AG04450 (cell line): ENCODE measurements around the gene PKP1. TPM values are rescaled to one million over a fixed set of nuclear protein-coding genes. Genes with fewer than 3 reads are reported as not detected.

Experiments used
- CTCF ChIA-PET: fragments of 300-600, 350-600 bp; formaldehyde crosslinking; extraction: SDS; loops from one replicate; lab custom pipeline; 2022; ENCODE audit warnings: antibody characterized with exemption, inconsistent platforms; lab: Charles Lee
- POLR2A ChIA-PET: fragments of 350-600 bp; formaldehyde crosslinking; extraction: SDS; loops from one replicate; lab custom pipeline; 2021; ENCODE audit warnings: antibody characterized with exemption, inconsistent platforms; lab: Yijun Ruan, JAX
- DNase-seq: peaks from one replicate; pipeline ENCODE4 v3.0.0-alpha.2; 2011; ENCODE audit warnings: low read depth, low spot score
- H3K27ac ChIP-seq: one replicate; pipeline ENCODE4 v1.5.1; 2012; ENCODE audit warnings: low read depth, low read length, control low read depth
- H3K27me3 ChIP-seq: one replicate; pipeline ENCODE4 v1.6.0; 2012; ENCODE audit warnings: low read length; ENCODE audit not compliant: control insufficient read depth, insufficient read depth
- H3K4me3 ChIP-seq: 2 replicates; pipeline ENCODE4 v1.5.1; 2011; ENCODE audit warnings: mild to moderate bottlenecking, low read depth, low read length, control low read depth
- H3K9me3 ChIP-seq: 2 replicates; pipeline ENCODE4 v1.5.1; 2012; ENCODE audit warnings: low read length; ENCODE audit not compliant: control insufficient read depth, insufficient read depth
- polyA plus RNA-seq: library from polyadenylated mRNA; depleted of rRNA; stranded (reverse); fragments of >200 nt; gene quantifications from 2 replicates; pipeline ENCODE4 v1.2.3, GENCODE V29; 2011
- TF ChIP-seq, protein P1 (sequence below): IDR thresholded peaks from 2 replicates; pipeline ENCODE4 v1.5.1; 2011; ENCODE audit warnings: low read depth, low read length, control low read depth, inconsistent platforms

Gene PKP1
- polyA plus RNA-seq, 1 experiment = 0.04 TPM

DNA sequence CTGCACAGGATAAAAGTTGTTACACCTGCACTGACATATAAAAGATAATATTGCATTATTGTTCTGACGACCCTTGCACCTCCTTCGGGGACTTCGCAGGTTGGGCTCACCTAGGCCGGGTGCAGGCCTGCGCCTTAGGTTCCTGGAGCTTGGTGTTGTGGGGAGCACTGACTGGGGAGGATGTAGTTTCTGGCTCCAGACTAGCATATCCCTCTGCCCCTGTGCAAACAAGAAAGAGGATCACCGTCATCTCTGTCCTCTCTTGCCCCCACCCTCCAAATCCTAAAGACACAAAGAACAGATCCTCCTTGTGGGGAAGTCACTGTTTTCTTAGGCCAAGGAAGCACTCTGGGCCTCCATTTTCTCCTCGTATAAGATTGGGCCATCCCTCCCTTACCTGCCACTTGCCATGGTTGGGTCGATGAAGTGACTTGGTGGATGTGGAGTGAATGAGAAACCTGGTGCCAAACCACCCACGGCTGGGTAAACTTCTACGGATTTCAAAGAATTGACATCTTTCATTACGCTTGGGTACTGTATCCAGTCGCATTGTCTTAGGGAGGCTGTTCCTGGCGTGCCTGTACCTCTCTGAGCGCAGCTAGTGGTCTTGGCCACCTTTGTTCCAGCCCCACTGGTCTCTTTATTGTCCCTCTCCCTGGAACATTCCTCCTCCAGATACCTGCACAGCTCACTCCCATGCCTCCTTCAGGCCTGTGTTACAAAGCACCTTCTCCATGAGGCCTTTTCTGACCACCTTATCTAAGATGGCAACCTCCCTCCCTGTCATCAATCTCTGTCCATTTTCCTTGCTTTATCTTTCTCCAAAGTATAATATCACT, 34.4 kb upstream of the PKP1 start:
- ChIA-PET POLR2A (no interaction called here), CTCF (interaction anchor here (1.1 kb wide), 1 partner anchor 98 kb away, joined by 3 read pairs; no protein-coding TSS in a partner anchor)
- H3K4me3 ChIP-seq = no peak overlapping the region
- H3K27ac ChIP-seq = no peak overlapping the region
- H3K9me3 ChIP-seq = no peaks in the 10 kb centered on the region
- H3K27me3 ChIP-seq = peaks cover 24% of the 10 kb centered on the region
- TF ChIP-seq, protein P1, sequence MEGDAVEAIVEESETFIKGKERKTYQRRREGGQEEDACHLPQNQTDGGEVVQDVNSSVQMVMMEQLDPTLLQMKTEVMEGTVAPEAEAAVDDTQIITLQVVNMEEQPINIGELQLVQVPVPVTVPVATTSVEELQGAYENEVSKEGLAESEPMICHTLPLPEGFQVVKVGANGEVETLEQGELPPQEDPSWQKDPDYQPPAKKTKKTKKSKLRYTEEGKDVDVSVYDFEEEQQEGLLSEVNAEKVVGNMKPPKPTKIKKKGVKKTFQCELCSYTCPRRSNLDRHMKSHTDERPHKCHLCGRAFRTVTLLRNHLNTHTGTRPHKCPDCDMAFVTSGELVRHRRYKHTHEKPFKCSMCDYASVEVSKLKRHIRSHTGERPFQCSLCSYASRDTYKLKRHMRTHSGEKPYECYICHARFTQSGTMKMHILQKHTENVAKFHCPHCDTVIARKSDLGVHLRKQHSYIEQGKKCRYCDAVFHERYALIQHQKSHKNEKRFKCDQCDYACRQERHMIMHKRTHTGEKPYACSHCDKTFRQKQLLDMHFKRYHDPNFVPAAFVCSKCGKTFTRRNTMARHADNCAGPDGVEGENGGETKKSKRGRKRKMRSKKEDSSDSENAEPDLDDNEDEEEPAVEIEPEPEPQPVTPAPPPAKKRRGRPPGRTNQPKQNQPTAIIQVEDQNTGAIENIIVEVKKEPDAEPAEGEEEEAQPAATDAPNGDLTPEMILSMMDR = no peak
- DNase-seq = no peak

DNA sequence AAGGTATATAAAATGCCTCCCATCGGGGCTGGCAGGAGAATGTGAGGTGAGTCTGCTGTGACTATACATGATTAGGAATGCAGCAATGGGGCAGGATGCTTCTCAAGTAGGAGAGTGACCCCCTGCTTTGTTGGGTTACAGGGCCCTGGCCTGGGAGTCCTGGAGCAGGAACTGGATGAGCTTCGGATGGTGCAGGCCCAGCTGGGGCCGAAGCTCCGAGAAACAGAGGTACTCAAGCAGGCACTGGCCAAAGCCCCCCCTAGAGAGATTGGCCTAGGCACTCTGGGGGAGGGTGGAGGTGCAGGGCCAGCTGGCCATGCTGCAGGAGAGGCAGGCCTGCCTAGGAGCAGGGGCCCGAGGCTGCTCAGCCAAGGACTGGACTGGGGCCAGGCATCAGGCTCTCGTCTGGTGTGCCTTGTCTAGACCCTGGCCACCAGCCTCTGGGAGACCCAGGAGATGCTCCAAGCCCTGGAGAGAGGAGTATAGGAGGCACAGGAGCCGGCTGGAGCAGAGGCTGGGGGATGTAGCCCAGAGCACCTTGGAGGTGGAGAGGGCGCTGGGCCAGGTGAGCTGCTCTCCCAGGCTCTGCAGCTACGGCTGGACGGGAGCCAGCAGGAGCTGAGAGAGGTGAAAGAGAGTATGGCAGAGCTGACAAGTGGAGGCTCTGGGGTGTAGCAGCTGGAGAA, 32.8 kb upstream of the PKP1 start:
- TF ChIP-seq, protein P1 = no peak
- DNase-seq = no peak
- POLR2A ChIA-PET = no interaction called here
- Histone ChIP-seq H3K27me3 (peaks cover 16% of the 10 kb centered on the region), H3K27ac (no peak overlapping the region), H3K4me3 (no peak overlapping the region), H3K9me3 (no peaks in the 10 kb centered on the region; the same call in 1 of the 2 replicates)
- CTCF ChIA-PET = interaction anchor here (0.6 to 2.7 kb wide), 4 partner anchors 96 to 111 kb away, joined by 3 to 12 read pairs (median 6); no protein-coding TSS in a partner anchor

DNA sequence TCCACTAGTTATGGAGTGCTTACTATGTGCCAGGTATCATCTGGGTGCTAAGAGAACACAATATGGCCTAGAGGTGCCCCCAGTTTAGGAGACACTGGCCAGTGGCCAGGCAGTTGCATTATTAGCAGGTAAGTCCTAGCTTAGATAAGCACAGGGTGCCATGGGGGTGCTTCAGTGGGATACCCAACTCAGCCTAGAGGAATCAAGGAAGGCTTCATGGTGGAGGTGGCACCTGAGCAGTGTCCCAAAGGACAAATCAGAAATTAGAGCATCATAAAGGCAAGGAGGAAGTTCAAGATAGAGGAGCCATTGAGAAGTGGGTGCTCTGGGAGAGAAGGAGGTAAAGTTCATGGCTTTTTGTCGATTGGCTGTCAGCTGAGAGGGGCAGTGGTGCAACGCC, 31.9 kb upstream of the PKP1 start:
- H3K9me3 ChIP-seq = no peaks in the 10 kb centered on the region; the same call in 1 of the 2 replicates
- CTCF ChIA-PET = interaction anchor here (0.9 to 2.7 kb wide), 5 partner anchors 10 to 110 kb away, joined by 3 to 12 read pairs (median 4); no protein-coding TSS in a partner anchor
- POLR2A ChIA-PET = no interaction called here
- H3K4me3 ChIP-seq = no peak overlapping the region
- DNase-seq = no peak
- peaks cover 16% of the 10 kb centered on the region for H3K27me3 ChIP-seq
- no peak overlapping the region for H3K27ac ChIP-seq
- TF ChIP-seq, protein P1 = no peak

DNA sequence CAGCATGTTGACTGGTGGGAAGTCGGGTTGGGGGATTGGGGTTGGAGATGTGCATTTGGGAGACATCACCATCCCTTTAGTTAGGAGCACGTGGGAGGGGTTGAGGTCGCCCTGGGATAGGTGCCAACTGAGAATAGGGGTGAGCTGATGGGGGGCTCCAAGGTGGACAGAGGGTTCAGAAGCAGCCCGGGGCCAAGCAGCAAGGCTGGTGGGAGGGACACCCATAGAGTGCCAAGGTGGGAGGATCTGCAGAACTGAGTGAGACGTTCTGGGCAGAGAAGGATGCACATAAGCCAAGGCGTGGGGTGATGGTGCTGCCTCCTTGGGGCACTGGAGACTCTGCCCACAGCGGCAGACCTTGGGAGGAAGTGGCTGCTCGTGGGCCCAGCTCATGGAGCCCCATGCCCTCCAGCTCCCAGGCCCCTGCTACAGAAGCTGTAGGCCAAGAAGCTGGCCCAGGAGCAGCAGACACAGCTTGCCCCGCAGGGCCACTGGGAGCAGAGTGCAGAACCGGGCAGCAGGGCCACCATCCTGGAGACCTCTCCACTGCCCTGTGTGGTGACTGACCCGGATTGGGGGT, 31.4 kb upstream of the PKP1 start:
- TF ChIP-seq, protein P1 = no peak
- Histone ChIP-seq H3K27me3 (peaks cover 16% of the 10 kb centered on the region), H3K27ac (no peak overlapping the region), H3K9me3 (no peaks in the 10 kb centered on the region; the same call in 1 of the 2 replicates), H3K4me3 (no peak overlapping the region)
- no peak for DNase-seq
- ChIA-PET POLR2A (no interaction called here), CTCF (interaction anchor here (0.9 to 2.7 kb wide), 4 partner anchors 10 to 109 kb away, joined by 3 to 12 read pairs (median 4); no protein-coding TSS in a partner anchor)
